NOMO-1 treated with dmso at 0.1 percent for 144 hours (cell line): ENCODE data around the gene SSC5D.
A peak's percentile ranks its signal among the peaks of the same experiment; 100 is the strongest.

Experiments
- DNase-seq: peaks from one replicate; lab custom pipeline; 2025; ENCODE audit not compliant: unreplicated experiment; lab: John Stamatoyannopoulos, UW

Gene SSC5D

GRCh38 chr19:55472463-55472862 is 15.8 kb upstream of the SSC5D start:
- no peak for DNase-seq

DNA sequence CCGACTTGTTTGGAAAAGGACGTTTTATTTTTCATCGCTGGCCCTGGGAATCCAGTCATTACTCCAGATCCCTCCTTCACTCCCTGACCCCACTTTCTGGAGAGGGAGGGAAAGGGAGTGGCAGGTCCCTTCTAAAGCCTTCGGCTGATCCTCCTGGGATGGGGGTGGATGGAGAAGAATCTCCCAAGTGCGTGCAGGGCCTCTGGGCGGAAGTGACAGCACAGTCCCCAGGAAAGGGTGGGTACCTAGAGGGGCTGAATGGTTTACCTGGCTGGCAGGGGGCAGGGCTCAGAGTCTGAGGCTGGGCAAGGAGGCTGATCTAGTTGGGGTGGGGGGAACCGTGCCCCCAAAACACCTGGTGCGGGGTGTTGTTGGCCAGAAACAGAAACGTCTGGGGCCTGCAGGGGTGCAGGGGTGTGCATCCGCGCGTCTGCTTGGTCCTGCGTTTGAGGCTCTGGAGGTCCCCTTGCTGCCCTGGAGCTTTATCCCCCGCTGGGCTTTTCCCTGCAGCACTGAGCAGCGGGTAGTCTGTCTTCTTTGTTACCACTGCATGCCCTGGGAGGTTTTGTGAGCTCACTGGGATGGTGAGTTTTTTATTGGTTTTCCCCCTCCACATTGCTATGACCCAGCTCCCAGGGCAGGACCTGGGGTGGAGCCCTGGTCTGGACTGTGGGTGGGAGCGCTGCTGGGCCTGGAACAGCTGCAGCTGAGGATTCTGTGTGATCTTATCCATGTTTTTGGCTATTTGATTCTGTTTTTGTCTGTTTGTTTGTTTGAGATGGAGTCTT is 14.8 kb upstream of the SSC5D start:
- DNase-seq = no peak

GRCh38 chr19:55474269-55475265 is 13.7 kb upstream of the SSC5D start:
- no peak for DNase-seq

- peak; percentile 94 for DNase-seq
Measured at GRCh38 chr19:55476100-55476775, 12.0 kb upstream of the SSC5D start, which contains the start of gene ZNF628. Gene ZNF628, plus strand, starts transcription at chr19:55476617. Its CDS starts 3,294 bp downstream, at chr19:55479911.

- no peak for DNase-seq
Measured at GRCh38 chr19:55477905-55478304, 10.3 kb upstream of the SSC5D start.

DNA sequence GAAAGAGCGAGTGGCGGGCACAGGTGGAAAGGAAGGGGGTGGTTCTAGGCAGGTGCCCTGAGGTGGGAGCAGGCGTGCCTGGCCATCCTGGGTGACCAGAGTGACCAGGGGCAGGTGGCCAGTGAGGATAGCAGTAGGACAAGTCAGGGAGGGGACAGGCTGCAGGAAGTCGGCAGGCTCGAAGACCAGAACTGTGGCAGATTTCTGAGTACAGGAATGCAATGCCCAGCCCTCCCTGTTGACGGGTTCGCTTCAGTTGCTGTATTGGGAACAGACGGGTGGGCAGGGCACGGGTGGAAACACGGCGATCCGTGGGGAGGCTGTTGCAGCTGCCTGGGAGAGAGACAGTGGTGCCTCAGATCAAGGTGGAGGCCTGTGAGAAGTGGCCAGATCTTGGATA is 9.9 kb upstream of the SSC5D start:
- no peak for DNase-seq

DNA sequence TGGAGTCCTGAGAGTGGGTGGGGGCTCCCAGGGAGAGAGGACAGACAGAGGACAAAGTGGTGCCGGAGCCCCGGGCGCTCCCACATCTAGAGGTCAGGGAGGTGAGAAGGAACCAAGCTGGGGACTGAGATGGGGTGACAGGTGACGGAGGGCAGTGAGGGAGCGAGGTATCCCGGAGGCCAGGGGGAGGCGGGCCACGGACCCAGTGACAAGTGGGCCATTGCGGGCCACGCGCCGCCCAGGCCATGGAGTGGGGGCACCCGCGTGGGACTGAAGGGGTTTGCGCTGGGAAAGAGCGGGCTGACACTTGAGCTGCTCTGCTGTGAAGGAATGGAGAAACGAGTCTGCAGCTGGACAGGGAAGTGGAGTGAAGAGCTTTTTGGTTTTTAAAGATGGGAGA is 9.2 kb upstream of the SSC5D start:
- DNase-seq = no peak

GRCh38 chr19:55479451-55480230 is 8.6 kb upstream of the SSC5D start:
- no peak for DNase-seq

GRCh38 chr19:55481148-55481793 is 7.0 kb upstream of the SSC5D start:
- no peak for DNase-seq

GRCh38 chr19:55481794-55482155 is 6.5 kb upstream of the SSC5D start:
- DNase-seq = no peak

DNA sequence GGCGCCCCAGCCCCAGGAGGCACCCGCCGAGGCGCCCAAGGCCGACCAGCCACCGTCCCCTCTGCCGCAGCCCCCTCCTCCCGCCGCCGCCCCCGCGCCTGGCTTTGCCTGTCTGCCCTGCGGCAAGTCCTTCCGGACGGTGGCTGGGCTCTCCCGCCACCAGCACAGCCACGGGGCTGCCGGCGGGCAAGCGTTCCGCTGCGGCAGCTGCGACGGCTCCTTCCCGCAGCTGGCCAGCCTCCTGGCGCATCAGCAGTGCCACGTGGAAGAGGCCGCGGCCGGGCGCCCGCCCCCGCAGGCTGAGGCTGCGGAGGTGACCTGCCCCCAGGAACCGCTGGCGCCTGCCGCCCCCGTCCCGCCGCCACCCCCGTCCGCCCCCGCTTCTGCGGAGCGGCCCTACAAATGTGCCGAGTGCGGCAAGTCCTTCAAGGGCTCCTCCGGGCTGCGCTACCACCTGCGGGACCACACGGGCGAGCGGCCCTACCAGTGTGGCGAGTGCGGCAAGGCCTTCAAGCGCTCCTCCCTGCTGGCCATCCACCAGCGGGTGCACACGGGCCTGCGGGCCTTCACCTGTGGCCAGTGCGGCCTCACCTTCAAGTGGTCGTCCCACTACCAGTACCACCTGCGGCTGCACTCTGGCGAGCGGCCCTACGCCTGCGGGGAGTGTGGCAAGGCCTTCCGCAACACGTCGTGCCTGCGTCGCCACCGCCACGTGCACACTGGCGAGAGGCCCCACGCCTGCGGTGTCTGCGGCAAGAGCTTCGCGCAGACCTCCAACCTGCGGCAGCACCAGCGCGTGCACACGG is 5.9 kb upstream of the SSC5D start:
- no peak for DNase-seq

DNA sequence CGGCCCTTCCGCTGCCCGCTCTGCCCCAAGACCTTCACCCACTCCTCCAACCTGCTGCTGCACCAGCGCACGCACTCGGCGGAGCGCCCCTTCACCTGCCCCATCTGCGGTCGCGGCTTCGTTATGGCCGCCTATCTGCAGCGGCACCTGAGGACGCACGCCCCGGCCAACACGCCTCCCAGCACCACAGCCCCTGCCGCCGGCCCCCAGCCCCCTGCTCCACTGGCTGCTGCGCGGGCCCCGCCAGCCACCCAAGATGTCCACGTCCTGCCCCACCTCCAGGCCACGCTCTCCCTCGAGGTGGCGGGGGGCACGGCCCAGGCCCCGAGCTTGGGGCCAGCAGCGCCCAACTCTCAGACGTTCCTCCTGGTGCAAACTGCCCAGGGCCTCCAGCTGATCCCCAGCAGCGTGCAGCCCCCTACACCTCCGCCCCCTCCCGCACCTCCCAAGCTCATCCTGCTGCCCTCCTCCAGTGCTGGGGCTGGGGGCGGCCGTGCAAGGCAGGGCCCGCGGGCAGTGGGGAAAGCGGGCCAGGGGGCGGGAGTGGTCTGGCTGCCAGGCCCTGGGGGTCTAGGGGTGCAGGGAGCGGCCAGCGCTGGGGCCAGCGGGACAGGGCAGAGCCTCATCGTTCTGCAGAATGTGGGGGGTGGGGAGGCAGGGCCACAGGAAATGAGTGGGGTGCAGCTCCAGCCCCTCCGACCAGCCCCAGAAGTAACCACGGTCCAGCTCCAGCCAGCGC is 5.1 kb upstream of the SSC5D start:
- no peak for DNase-seq

DNA sequence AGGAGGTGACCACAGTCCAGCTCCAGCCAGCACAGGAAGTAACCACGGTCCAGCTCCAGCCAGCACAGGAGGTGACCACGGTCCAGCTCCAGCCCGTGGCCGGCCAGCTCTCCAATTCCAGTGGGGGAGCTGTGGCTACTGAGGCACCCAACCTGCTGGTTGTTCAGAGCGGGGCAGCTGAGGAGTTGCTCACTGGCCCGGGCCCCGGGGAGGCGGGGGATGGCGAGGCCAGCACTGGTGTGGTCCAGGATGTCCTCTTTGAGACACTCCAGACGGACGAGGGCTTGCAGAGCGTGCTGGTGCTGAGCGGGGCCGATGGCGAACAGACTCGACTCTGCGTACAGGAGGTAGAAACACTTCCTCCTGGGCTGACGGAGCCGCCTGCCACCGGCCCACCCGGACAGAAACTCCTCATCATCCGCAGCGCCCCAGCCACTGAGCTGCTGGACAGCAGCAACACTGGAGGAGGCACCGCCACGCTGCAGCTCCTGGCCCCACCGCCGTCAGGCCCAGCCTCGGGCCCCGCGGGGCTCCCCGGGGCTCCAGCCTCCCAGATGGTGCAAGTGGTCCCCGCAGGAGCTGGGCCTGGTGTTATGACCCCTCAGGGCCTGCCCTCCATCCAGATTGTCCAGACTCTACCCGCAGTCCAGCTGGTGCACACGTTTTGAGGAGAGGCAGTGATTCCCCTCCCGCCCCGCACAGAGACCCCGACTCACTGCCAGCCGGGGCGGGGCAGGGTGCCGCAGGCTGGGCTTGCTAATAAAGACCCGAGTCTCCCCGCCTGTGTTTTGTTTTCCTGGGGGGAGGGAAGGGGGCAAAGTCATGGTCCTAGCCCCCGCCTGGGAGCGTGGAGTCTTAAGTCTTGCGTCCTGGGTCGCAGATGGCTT is 4.3 kb upstream of the SSC5D start:
- DNase-seq = no peak

DNA sequence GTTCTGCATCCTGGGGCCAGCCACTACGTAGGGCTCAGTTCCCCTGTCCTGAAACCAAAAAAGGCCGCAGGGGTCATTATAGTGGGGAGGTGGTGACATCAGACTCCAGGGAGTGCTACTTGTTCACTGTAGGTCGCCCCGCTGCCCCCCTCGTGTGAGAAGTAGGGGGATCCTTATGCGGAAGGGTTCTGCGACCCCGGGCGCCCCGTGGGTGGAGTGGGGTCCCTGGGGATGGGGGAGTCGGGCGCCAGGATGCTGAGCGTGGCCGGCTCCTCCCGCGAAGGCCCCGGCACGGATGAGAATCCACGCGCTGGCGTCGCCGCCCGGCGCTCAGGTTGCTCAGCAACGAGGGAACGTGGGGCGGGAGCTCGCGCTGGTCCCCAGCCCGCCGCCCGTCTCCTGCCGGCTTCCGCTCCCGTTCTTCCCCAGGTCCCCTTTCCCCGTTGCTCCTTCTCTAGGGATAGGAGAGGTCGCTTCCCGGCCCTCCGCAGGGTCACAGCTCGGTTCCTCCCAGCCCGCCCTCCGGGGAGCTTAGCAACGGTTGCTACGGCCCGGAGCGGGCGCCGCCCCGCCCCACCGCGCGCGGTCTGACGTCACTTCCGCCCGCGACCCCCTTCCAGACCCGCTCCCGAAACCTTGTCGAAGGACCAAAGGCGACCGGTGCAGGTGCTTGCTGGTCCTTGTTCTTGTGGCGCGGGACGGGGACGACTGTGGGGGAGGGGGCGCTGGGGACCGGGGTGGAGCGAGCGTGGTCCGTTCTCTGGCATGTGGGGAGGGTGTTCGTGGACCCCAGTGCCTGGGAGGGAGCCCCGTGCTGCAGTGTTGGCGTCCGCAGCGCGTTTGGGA is 3.4 kb upstream of the SSC5D start, which contains the start of gene NAT14:
Gene NAT14 (plus strand): TSS at position 596 of the 846 bp plus-strand sequence. CDS start 521 bp downstream, outside the sequence.
- DNase-seq = no peak

DNA sequence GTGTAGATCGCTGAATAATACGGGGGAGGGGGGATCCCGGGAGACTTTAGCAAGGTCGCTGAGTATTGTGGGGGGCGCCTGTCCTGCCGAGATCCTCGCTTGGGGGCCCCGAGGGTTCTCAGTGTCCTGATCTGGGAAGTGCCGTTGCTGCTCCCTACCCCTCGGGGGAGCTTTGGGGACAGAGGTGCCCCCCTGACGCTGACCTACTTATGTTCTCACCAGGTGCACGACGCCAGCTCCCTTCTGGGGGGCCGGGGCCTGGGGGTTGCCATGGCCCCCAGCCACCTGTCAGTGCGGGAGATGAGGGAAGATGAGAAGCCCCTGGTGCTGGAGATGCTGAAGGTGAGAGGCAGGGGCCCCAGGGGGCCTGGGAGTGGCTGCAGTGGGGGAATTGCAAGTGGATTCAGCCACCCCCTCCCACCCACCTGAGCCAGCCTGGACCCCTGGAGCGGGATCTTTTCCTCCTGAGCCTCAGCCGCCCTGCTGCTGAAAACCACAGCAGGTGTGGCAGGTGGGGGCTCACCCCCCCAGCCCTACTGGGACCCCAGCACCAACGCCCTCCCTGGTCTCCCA is 2.7 kb upstream of the SSC5D start:
- DNase-seq = no peak
